Upper lobe of right lung (tissue), 1 donor: Measurements from ENCODE around the gene SERINC2. TPM values are rescaled to one million over a fixed set of nuclear protein-coding genes. Genes with fewer than 3 reads are reported as not detected.

Source experiments
- ATAC-seq: fragments of 200-7000 bp; cut with Tn5 transposase; one replicate; pipeline ENCODE4 v1.9.1; 2020; ENCODE audit warnings: mild to moderate bottlenecking, moderate library complexity
- DNase-seq: peaks from one replicate; pipeline ENCODE4 v3.0.0-alpha.2; 2020
- H3K27ac ChIP-seq: fragments of 200-600 bp; one replicate; pipeline ENCODE4 v1.8.0; 2022
- H3K27me3 ChIP-seq: fragments of 200-600 bp; one replicate; pipeline ENCODE4 v1.8.0; 2022; ENCODE audit warnings: mild to moderate bottlenecking
- H3K36me3 ChIP-seq: fragments of 200-600 bp; one replicate; pipeline ENCODE4 v1.8.0; 2022
- H3K4me1 ChIP-seq: fragments of 200-600 bp; one replicate; pipeline ENCODE4 v1.8.0; 2022
- H3K4me3 ChIP-seq: fragments of 200-600 bp; one replicate; pipeline ENCODE4 v1.8.0; 2022; ENCODE audit warnings: mild to moderate bottlenecking
- H3K9me3 ChIP-seq: fragments of 200-600 bp; one replicate; pipeline ENCODE4 v1.8.0; 2022
- intact Hi-C: fragments of 100-400 bp; cut with DNase I; formaldehyde crosslinking; loops from one replicate; pipeline ENCODE4 v1.11.0; 2022
- total RNA-seq: library from RNA; stranded (reverse); fragmentation: NEBNext Ultra II Directional; extraction: Animal tissue kit (Norgen Biotek cat#: 25700); gene quantifications from one replicate; pipeline ENCODE4 v1.2.1, GENCODE V29; 2021
- TF ChIP-seq, protein P1 (sequence below): fragments of 200-600 bp; IDR thresholded peaks from one replicate; pipeline ENCODE4 v1.8.0; 2022; ENCODE audit warnings: antibody characterized with exemption
- donor health status: DM: no; HTN: yes; CAD: no; lungs with severe emphysema.

The SERINC2 gene
- total RNA-seq, 1 donor from 2014 or later = 40.6 TPM

DNA sequence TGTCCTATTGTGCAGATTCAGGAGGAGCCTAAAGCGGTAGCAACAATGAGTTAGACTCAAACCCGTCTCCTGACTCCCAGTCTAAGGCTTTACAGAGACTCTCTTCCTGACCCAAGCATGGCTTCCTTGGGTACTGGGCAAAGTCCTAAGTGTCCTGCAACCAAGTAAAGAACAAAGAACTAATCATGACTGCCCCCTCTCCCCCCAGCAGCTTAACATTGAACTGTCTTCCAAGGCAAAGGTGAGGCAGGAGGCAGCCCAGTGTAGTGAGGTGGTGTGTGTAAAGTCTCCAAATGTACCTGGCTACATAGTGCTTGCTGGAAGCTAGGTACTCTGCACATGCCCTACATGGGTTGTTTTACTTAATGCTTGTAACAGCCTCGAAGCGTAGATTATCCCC is 42.4 kb upstream of the SERINC2 start:
- Histone ChIP-seq H3K4me3 (no peak overlapping the region), H3K27me3 (no peaks in the 10 kb centered on the region), H3K27ac (no peak overlapping the region), H3K9me3 (no peaks in the 10 kb centered on the region), H3K36me3 (peaks cover 2% of the 10 kb centered on the region), H3K4me1 (peaks cover 14% of the 10 kb centered on the region)
- DNase-seq = no peak
- TF ChIP-seq, protein P1, sequence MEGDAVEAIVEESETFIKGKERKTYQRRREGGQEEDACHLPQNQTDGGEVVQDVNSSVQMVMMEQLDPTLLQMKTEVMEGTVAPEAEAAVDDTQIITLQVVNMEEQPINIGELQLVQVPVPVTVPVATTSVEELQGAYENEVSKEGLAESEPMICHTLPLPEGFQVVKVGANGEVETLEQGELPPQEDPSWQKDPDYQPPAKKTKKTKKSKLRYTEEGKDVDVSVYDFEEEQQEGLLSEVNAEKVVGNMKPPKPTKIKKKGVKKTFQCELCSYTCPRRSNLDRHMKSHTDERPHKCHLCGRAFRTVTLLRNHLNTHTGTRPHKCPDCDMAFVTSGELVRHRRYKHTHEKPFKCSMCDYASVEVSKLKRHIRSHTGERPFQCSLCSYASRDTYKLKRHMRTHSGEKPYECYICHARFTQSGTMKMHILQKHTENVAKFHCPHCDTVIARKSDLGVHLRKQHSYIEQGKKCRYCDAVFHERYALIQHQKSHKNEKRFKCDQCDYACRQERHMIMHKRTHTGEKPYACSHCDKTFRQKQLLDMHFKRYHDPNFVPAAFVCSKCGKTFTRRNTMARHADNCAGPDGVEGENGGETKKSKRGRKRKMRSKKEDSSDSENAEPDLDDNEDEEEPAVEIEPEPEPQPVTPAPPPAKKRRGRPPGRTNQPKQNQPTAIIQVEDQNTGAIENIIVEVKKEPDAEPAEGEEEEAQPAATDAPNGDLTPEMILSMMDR = no peak
- ATAC-seq = no peak
- intact Hi-C loops = no loop called here

DNA sequence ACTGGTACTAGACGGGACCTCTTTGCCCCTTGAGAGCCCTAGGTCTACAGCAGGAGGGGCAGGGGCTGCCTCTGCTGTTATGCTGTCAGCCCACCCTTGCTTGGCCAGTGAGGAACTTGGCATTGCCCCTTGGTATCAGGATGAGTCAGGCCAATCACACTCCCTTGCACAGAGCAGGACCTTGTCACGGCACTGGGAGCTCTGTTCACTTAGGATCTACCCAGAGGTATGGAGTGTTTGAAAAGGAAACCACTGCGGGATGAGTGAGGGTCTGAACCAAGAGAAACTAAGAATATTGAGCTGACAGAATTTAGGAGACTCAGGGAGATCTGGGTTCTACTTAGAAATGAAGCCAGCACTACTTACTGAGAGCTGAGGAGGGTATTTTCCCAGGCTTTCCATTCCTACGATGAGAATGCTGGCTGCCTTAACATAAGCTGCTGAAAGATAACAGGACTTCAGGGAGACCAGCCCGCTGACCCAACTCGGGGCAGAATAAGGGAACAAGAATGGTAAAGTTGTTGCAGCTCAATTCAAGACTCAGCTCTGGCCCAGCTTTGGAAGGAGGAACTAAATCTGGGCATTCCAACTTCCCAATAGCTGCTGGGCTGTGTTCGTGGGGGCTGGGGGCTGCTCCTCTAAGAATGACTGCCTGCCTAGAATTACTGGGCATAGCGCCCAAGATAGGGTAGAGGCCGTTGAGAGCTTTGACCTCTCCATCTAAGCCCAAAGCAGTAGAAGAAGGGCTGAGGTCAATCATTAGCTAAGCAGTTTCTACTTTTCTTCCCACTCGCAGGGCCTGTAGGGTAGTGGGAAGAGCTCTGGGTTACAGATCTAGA is 41.7 kb upstream of the SERINC2 start:
- Histone ChIP-seq H3K36me3 (no peaks in the 10 kb centered on the region), H3K4me1 (peaks cover 14% of the 10 kb centered on the region), H3K4me3 (peak overlapping the region; percentile 52), H3K9me3 (no peaks in the 10 kb centered on the region), H3K27me3 (no peaks in the 10 kb centered on the region), H3K27ac (no peak overlapping the region)
- TF ChIP-seq, protein P1 = no peak
- DNase-seq (no peak), ATAC-seq (no peak)
- intact Hi-C loops = no loop called here

DNA sequence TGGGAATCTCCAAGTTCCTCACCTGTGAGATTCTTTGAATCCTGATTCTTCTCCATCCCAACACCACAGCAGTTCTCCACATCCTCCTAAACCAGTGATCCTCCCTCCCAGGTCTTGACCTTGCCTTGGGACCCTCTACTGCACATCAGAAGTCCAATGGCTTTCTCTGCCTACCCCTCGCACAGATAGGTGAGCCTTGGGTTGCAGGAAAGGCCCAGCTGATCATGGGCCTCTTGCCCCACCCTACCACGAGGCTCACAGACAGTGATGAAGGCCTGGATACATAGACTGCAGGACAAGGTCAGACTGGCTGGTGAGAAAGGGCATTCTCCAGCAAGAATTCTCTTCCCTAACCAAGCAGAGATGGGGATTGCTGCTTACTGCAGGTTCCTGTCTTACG is 41.0 kb upstream of the SERINC2 start:
- Histone ChIP-seq H3K27me3 (no peaks in the 10 kb centered on the region), H3K36me3 (no peaks in the 10 kb centered on the region), H3K4me3 (peak overlapping the region; percentile 52), H3K4me1 (peaks cover 14% of the 10 kb centered on the region), H3K9me3 (no peaks in the 10 kb centered on the region), H3K27ac (no peak overlapping the region)
- intact Hi-C loops = no loop called here
- DNase-seq = no peak
- TF ChIP-seq, protein P1 = no peak
- ATAC-seq = no peak

DNA sequence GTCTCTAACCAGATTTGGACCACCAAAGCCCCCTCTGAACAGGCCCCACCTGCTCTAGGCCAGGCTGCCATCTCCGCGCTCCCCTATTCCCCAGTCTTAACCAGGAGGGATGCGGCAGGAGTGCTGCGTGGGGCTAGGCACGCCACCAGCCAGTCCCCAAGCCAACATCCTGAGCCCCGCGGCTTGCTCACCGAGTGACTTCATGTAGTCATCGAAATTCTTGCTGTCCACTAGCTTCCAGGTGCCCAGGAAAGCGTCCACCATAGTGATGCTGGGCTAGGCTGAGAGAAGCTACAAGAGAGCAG is 40.3 kb upstream of the SERINC2 start:
- TF ChIP-seq, protein P1 = no peak
- no peaks in the 10 kb centered on the region for H3K36me3 ChIP-seq
- no peaks in the 10 kb centered on the region for H3K27me3 ChIP-seq
- no peak for DNase-seq
- intact Hi-C loops = no loop called here
- H3K4me1 ChIP-seq = peaks cover 14% of the 10 kb centered on the region
- peak overlapping the region; percentile 77 for H3K27ac ChIP-seq
- no peaks in the 10 kb centered on the region for H3K9me3 ChIP-seq
- ATAC-seq = no peak
- H3K4me3 ChIP-seq = peak overlapping the region; percentile 52

DNA sequence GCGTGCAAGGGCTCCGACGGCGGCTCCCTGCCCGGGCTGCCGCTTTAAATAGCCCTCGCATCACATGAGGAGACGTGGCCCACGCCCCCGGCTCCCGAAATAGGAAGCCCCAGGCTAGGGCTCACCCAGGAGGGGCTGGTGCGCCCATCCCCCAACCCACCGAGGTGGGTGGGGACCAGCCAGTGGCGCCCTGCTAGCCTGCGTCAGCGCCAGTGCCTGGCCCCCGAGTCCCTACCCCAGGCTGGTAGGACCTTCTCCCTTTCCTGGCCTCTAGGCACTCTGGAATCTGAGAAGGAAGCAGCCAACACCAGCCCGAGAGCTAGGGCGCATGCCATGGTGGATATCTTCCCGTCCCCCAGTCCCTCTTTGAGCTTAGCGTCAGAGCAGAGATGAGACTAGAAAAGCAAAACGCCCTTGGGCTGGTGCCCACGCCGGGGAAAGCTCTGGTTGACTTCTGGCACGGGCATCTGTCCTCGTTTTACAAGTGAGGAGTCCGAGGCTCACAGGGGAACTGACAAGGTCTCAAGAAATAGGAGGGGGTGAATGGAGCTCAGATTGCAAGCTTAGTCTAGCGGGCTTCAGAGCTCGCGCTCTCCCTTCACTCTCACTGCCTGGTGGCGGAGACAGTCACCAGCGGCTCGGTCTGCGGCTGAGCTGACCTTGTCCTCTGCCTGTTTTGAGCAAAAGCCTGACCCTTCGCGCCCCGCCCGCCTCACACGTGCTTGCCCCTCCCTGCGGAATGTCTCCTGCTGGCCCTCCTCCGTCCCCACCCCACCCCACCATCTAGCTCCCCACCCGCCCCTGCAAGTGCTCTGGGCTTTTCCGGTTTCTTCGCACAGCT is 39.7 kb upstream of the SERINC2 start, which contains the start of gene FABP3:
Gene FABP3 (minus strand): TSS at position 21 of the 841 bp plus-strand sequence. CDS start 62 bp downstream, outside the sequence.
- Histone ChIP-seq H3K9me3 (no peaks in the 10 kb centered on the region), H3K27ac (peak within 1 kb of the TSS; percentile 77), H3K36me3 (no peaks in the 10 kb centered on the region), H3K27me3 (no peaks in the 10 kb centered on the region), H3K4me1 (peaks cover 14% of the 10 kb centered on the region), H3K4me3 (peak within 1 kb of the TSS; percentile 52)
- intact Hi-C loops = no loop called here
- DNase-seq = peak; percentile 89
- ATAC-seq = peak; percentile 87
- TF ChIP-seq, protein P1 = no peak
